Measurements from ENCODE around the gene YDJC. TPM values are rescaled to one million over a fixed set of nuclear protein-coding genes. Genes with fewer than 3 reads are reported as not detected.

The YDJC gene, protein sequence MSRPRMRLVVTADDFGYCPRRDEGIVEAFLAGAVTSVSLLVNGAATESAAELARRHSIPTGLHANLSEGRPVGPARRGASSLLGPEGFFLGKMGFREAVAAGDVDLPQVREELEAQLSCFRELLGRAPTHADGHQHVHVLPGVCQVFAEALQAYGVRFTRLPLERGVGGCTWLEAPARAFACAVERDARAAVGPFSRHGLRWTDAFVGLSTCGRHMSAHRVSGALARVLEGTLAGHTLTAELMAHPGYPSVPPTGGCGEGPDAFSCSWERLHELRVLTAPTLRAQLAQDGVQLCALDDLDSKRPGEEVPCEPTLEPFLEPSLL
- total RNA-seq (2022; extraction: Qiagen RNA extraction) = 33.7 to 60.7 TPM (median 58.8 TPM) in 5 replicates

DNA sequence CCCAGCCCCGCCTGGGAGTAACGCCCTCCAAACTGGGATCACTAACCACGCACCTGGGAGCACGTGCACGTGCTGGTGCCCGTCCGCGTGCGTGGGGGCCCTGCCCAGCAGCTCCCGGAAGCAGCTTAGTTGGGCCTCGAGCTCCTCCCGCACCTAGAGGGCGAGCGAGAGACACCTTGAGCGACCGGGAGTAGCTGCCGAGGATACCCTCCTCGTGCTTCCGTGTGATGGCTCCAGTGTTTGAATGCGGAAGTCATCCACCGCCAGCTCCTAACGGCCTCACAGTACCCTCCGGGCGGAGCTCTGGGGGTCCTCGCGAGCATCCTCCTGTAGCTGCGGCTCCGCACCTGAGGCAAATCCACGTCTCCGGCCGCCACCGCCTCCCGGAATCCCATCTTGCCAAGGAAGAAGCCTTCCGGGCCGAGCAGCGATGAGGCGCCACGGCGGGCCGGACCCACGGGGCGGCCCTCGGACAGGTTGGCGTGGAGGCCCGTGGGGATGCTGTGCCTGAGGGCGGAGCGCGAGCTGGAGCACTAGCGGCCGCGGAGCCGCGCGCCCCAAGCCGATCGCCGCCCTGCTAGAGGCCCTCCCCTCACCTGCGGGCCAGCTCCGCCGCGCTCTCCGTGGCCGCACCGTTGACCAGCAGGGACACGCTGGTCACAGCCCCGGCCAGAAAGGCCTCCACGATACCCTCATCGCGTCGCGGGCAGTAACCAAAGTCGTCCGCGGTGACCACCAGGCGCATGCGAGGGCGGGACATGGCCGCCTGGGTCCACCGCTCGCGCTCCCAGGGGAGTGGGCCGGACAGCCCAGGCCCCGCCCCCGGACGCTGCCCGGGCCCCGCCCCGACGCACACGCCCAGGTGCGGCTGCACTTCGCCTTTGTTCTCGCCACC, at the start of gene YDJC:
YDJC (minus strand) TSS at position 768 of the 895 bp plus-strand sequence; CDS start at position 760, 8 bp downstream.

GRCh38 chr22:21641789-21642583, 12.2 kb upstream of the YDJC start, which contains the start of gene SDF2L1:
TSS of gene SDF2L1 (plus strand) at chr22:21642302. CDS start at chr22:21642337, 35 bp downstream.

DNA sequence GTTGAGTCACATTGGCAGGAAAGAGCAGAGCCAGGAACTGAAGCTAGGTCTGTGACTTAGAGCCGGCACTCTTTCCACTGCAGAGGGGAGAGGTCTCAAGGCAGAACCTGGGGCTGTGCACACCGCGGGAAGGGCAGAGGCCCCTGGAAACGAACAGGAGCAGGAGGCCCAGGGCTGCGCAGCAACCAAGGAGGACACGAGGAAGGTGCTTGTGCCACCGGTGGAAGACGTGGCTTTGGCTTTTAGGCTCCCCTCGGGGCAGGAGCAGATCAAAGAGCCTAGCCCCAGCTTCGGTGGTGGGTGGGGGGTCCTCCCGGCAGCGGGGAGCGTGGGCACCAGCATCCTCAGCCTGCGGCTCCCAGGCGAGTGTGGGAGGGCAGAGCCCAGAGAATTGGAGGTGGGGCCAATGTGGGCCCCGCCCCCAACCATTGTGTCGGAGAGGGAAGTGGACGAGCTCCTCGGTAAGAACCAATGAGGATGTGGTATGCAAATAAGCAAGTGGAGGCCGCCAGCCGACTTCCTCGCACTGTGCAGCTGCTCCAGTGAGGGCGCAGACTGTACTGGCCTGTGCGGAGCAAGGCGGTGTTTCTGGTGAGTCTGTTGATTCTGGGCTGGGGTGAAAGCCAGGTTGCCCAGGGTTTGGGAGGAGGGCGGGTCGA, 2.5 kb upstream of the YDJC start, which contains the start of gene CCDC116:
CCDC116 (plus strand) TSS at position 524 of the 659 bp plus-strand sequence. CDS start 422 bp downstream, outside the sequence.

Other genes with a start within 250 kb of the YDJC start
- 0.29 to 0.62 TPM (median 0.51 TPM) in 5 replicates for gene RIMBP3B, start 246.3 kb downstream of the YDJC start, total RNA-seq (2022; extraction: Qiagen RNA extraction)
- 2.1 to 3.2 TPM (median 2.7 TPM) in 5 replicates for gene HIC2, start 212.7 kb downstream of the YDJC start, total RNA-seq (2022; extraction: Qiagen RNA extraction)
- 0.65 to 2.0 TPM (median 1.4 TPM) in 5 replicates for gene TMEM191C, start 162.6 kb downstream of the YDJC start, total RNA-seq (2022; extraction: Qiagen RNA extraction)
- 0.13 to 0.23 TPM (median 0.18 TPM) in 5 replicates for gene RIMBP3C, start 78.6 kb downstream of the YDJC start, total RNA-seq (2022; extraction: Qiagen RNA extraction)
- 61.4 to 75.2 TPM (median 63.1 TPM) in 5 replicates for gene UBE2L3, start 62.3 kb downstream of the YDJC start, total RNA-seq (2022; extraction: Qiagen RNA extraction)
- gene CCDC116, start 2.7 kb upstream of the YDJC start, total RNA-seq (2022; extraction: Qiagen RNA extraction) = 0.05 to 0.06 TPM (median 0.06 TPM) in 3 of 5 replicates, not detected in the others
- 36.4 to 66.6 TPM (median 58.1 TPM) in 5 replicates for gene SDF2L1, start 12.3 kb upstream of the YDJC start, total RNA-seq (2022; extraction: Qiagen RNA extraction)
- 17.6 to 23.3 TPM (median 22.6 TPM) in 5 replicates for gene PPIL2, start 36.0 kb upstream of the YDJC start, total RNA-seq (2022; extraction: Qiagen RNA extraction)
- 0.13 to 0.42 TPM (median 0.23 TPM) in 5 replicates for gene YPEL1, start 105.8 kb upstream of the YDJC start, total RNA-seq (2022; extraction: Qiagen RNA extraction)
- 45.9 to 73.0 TPM (median 64.0 TPM) in 5 replicates for gene MAPK1, start 237.6 kb upstream of the YDJC start, total RNA-seq (2022; extraction: Qiagen RNA extraction)

Data from A549 treated with CORT108297 at 1 μM for 4 hours (cell line).